Measurements from ENCODE around the gene ATXN3.

Gene ATXN3

DNA sequence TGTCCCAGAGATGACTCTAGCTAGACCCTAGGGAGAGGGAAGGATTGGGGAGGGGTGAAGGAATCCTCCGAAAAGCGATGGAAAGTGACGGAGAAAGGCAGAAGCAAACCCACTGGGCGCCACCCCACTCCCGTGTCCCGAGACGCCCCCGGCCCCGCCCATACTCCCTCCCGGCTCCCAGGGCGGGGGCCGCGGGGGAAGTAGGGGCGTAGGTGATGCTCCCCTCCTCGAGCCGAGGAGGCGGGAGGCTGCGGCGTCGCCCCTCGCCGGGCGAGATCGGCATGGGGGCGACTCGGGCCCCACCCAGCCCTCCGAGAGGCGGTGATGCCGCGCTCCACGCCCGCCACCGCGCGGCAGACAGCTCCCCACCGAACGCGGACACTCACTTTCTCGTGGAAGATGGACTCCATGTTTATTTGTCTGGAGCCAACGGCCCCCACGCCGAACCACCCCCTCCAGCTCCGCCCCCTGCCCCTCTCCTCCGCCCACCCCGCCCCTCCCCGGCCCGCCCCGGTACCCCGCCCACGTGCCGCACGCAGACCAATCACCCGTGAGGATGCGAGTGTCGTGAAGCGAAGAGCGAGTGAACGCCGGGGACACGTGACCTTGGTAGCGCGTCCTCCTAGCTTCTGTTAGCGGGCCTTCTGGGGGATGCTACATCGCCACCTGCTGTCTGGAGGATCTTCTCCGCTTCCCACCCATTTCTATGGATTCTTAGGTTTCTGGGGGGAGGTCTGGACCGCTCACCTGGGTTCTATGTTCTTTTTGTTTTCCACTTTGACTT is at the start of gene ATXN3:
Gene ATXN3, minus strand, starts transcription at position 440 of the 784 bp plus-strand sequence. Its CDS starts 30 bp downstream, at position 410.
- in situ Hi-C loops (cut with HindIII; ENCODE audit: low pct_ligation_motif_present, low pct_unique_long_range_greater_than_20kb, low sequenced_read_pairs), result no loop called here
- peak; percentile 96 for DNase-seq

DNA sequence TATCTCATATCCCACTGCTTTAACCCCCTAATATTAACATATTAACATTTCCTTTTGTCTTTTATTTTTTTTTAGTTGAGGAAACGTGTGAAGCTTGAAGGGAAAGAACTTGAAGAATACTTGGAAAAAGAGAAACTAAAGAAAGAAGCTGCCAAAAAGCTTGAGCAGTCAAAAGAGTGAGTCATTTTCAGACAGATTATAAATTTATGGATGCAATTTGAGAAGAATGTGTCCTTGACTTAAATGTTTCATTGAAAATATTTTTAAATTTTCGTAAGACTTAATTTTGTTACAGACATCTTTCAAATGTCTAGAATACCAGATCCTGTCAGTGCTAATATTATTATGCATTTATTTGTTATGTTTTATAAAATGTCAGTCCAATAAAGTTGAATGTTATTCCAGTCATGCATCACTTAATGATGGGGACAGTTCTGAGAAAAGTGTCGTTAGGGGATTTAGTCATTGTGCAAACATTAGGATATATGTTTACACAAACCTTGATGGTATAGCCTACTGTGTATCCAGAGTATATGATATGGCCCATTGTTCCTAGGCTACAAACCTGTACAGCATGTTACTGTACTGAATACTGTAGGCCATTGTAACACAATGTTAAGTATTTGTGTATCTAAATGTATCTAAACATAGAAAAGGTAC is 48.0 kb upstream of the ATXN3 start:
- DNase-seq, result no peak
- in situ Hi-C loops (cut with HindIII; ENCODE audit: low pct_ligation_motif_present, low pct_unique_long_range_greater_than_20kb, low sequenced_read_pairs), result no loop called here

DNA sequence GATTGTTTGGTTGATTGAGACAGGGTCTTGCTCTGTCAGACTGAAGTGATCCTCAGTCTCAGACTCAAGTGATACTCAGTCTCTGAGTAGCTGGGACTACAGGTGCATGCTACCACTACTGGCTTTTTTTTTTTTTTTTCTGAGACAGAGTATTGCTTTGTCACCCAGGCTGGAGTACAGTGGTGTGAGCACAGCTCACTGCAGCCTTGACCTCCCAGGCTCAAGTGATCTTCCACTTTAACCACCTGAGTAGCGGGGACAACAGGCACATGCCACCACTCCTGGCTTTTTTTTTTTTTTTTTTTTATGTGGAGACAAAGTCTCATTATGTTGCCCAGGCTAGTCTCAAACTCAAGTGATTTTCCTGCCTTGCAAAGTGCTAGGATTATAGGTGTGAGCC is 47.2 kb upstream of the ATXN3 start:
- in situ Hi-C loops (cut with HindIII; ENCODE audit: low pct_ligation_motif_present, low pct_unique_long_range_greater_than_20kb, low sequenced_read_pairs), result no loop called here
- DNase-seq, result no peak

- peak; percentile 25 for DNase-seq
- in situ Hi-C loops (cut with HindIII; ENCODE audit: low pct_ligation_motif_present, low pct_unique_long_range_greater_than_20kb, low sequenced_read_pairs), result no loop called here
These were observed 38.3 kb upstream of the ATXN3 start for GRCh38 chr14:92144708-92145107.

- DNase-seq, result peak; percentile 13
- in situ Hi-C loops (cut with HindIII; ENCODE audit: low pct_ligation_motif_present, low pct_unique_long_range_greater_than_20kb, low sequenced_read_pairs), result no loop called here
These were observed 37.6 kb upstream of the ATXN3 start for GRCh38 chr14:92143962-92144361.

GRCh38 chr14:92143309-92143708 is 36.9 kb upstream of the ATXN3 start:
- DNase-seq, result peak; percentile 3
- in situ Hi-C loops (cut with HindIII; ENCODE audit: low pct_ligation_motif_present, low pct_unique_long_range_greater_than_20kb, low sequenced_read_pairs), result no loop called here

GRCh38 chr14:92135269-92135668 is 28.9 kb upstream of the ATXN3 start:
- in situ Hi-C loops (cut with HindIII; ENCODE audit: low pct_ligation_motif_present, low pct_unique_long_range_greater_than_20kb, low sequenced_read_pairs), result no loop called here
- DNase-seq, result peak; percentile 39

DNA sequence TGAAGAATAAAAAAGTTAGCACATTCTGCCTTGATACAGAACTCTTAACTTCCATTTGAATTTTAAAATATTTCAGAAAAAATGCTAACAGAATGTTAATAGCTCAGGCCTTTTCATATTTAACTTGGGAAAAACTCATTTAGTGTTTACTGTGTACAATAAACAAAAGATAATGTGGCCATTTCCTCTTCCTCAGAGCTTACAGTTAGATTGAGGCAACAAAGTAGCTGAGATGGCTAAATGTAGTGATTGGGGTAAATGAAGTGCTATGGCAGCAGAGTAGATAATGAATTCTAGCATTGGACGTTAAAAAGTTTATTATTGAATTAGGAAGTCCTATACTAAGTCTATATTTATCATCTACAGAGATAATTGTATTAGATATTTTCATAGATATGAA is 28.1 kb upstream of the ATXN3 start:
- in situ Hi-C loops (cut with HindIII; ENCODE audit: low pct_ligation_motif_present, low pct_unique_long_range_greater_than_20kb, low sequenced_read_pairs), result no loop called here
- no peak for DNase-seq

GRCh38 chr14:92122761-92123160 is 16.4 kb upstream of the ATXN3 start:
- no peak for DNase-seq
- in situ Hi-C loops (cut with HindIII; ENCODE audit: low pct_ligation_motif_present, low pct_unique_long_range_greater_than_20kb, low sequenced_read_pairs), result no loop called here

DNA sequence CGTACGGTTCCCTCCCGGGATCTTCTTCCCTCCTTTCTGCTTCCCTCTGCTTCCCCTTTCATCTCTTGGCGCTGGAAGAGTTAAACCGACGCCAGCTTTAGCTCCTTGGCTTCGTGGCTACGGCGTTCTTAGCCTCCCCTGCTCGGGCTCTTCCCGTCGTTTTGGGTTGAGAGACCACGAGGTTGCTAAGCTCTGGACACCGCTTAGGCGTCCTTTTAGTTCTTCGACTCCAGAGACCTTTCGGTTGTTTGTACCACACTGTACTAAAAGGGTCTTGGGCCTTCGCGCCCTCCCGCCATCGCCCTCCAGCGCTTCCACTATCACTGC is 15.9 kb upstream of the ATXN3 start:
- in situ Hi-C loops (cut with HindIII; ENCODE audit: low pct_ligation_motif_present, low pct_unique_long_range_greater_than_20kb, low sequenced_read_pairs), result no loop called here
- DNase-seq, result peak; percentile 35

- in situ Hi-C loops (cut with HindIII; ENCODE audit: low pct_ligation_motif_present, low pct_unique_long_range_greater_than_20kb, low sequenced_read_pairs), result no loop called here
- peak; percentile 74 for DNase-seq
These were observed 15.4 kb upstream of the ATXN3 start, which contains the start of the genes CPSF2 and NDUFB1 for GRCh38 chr14:92121670-92122350. CPSF2 (plus strand) TSS chr14:92121969; CDS start chr14:92130985, 9,016 bp downstream. NDUFB1 (minus strand) TSS chr14:92121706; CDS start chr14:92117637, 4,069 bp downstream.

- in situ Hi-C loops (cut with HindIII; ENCODE audit: low pct_ligation_motif_present, low pct_unique_long_range_greater_than_20kb, low sequenced_read_pairs), result no loop called here
These were observed 14.9 kb upstream of the ATXN3 start for GRCh38 chr14:92121207-92121669.

DNA sequence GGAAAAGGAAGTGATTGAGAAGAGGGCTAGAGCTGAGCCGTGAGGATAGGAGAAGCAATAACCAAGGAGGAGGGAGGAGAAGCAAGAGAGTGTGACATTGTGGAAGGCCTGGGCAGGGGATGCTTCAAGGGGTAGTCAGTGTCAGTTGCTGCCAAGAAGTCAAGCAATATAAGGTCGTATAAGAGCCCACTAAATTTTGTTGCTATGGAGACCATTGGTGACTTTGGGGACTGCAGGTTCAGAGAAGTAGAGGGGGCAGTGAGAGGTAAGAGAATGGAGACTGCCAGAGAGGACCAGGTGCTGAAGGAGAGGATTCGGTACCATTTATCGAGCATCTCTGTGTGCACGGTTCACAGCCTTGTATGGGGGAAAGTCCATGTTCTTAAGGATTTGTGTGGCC is 3.1 kb upstream of the ATXN3 start:
- in situ Hi-C loops (cut with HindIII; ENCODE audit: low pct_ligation_motif_present, low pct_unique_long_range_greater_than_20kb, low sequenced_read_pairs), result no loop called here
- DNase-seq, result no peak

More at GRCh38 chr14:92121207-92121669, 14.9 kb upstream of the ATXN3 start:
- peak; percentile 26 for DNase-seq

DNA sequence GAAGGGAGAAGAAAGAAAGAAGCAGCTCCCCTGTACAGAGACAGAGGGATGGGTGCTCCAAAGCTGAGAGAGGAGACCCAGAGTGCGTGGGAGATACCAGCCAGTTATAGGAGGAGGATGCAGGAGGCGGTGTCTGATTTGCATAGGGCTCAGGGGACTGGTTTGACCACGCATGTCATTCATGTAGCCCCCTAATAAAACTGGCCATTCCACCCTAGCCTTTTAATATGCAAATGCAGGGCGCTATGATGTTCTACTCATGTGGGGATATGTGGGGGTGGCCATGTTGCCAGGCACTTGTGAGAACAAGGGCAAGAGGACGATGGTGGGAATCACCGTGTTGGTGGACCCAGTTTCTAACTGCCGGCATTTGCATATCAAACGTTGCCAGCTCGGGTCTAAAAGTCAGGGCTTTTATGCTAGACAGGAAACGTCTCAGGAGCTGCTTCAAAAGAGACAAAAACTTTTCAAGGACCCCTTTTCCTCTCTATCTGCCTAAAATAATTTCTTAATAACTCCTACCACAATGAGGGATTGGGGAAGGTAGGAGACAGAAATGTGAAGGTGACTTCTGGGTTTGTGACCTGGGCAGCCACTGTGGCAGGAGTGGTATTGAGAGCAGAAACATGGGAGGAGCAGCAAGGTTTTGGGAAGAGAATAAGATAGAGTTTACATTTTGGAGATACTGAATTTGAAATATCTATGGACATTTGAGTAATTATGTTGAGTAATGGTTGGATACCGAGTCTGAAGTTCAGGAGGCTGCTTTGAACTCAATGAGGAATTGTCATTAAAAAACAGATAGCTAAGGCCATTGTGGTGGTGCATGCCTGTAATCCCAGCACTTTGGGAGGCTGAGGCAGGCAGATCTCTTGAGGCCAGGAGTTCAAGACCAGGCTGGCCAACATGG is 2.2 kb upstream of the ATXN3 start:
- DNase-seq, result no peak
- in situ Hi-C loops (cut with HindIII; ENCODE audit: low pct_ligation_motif_present, low pct_unique_long_range_greater_than_20kb, low sequenced_read_pairs), result no loop called here

GRCh38 chr14:92105893-92106142 is 564 bp downstream of the ATXN3 start:
- DNase-seq, result no peak
- in situ Hi-C loops (cut with HindIII; ENCODE audit: low pct_ligation_motif_present, low pct_unique_long_range_greater_than_20kb, low sequenced_read_pairs), result no loop called here

DNA sequence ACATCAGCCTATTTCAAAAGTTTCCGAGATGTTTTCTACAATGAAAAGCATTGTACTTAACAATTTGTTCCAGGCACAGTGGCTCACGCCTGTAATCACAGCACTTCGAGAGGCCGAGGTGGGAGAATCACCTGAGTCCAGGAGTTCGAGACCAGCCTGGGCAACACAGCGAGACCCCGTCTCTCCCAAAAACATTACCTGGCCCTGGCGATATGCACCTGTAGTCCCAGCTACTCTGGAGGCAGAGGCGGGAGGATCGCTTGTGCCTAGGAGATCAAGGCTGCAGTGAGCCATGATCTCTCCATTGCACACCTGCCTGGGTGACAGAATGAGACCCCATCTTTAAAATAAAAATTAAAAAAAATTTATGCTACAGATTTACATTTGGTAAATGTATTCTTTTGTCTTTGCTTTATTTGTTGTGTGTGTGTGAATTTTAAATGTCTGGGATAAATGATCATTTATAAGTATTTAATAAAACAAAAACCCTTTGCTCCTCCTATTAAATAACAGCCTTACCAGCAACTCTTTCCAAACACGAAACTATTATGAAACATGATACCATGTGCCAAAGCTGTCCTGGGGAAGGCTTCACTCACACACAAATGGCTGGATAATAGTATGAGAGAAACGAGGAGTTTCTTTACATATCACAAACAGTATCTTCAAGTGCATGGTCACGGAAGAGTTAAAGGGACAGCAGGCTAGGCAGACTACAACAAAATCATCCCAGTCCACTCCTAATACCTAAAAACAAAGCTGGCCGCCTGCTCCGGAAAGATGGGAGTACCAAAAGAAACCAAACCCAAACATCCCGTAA is 1.1 kb downstream of the ATXN3 start:
- in situ Hi-C loops (cut with HindIII; ENCODE audit: low pct_ligation_motif_present, low pct_unique_long_range_greater_than_20kb, low sequenced_read_pairs), result no loop called here

DNA sequence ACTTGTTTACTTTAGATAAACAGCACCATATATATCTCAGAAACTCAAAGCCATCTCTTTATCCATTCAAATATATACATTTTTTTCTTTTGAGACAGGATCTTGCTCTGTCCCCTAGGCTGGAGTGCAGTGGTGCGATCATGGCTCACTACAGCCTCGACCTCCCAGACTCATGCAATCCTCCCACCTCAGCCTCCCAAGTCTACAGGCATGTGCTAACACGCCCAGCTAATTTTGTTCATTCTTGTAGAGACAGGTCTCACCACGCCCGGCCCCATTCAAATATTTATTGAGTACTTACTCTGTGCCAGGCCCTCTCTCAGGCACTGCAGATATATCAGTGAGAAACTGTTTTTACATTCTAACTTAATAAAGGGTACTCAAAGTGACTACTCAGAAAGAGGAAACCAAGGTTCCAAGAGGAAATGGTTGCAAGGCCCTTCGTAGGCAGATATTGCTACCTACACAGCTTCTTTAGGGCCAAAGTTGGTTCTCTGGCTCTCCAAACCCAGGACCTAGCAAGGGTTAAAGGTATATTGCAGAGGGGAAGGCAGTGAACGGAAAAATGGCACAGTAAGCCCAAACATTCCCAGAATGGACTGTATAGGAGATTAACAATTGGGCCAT is 2.9 kb downstream of the ATXN3 start:
- no peak for DNase-seq

More for the DNA sequence above, 1.1 kb downstream of the ATXN3 start:
- no peak for DNase-seq

More for the DNA sequence above, 2.9 kb downstream of the ATXN3 start:
- in situ Hi-C loops (cut with HindIII; ENCODE audit: low pct_ligation_motif_present, low pct_unique_long_range_greater_than_20kb, low sequenced_read_pairs), result no loop called here

All from ACHN (cell line).